B cell (primary cell): ENCODE results near the gene CCND3. TPM values are rescaled to one million over a fixed set of nuclear protein-coding genes. Genes with fewer than 3 reads are reported as not detected.
A peak's percentile ranks its signal among the peaks of the same experiment; 100 is the strongest.

Source experiments
- ATAC-seq: fragments of 200-7000 bp; cut with Tn5 transposase; one replicate; pipeline ENCODE4 v1.10.0; 2021; ENCODE audit warnings: low read depth, mild to moderate bottlenecking, moderate number of reproducible peaks, moderate library complexity
- CTCF ChIA-PET: fragments of 350-600 bp; sonication (Branson Sonifier 250); formaldehyde crosslinking; loops from one replicate; lab custom pipeline; 2021; ENCODE audit warnings: antibody characterized with exemption, inconsistent platforms; lab: Charles Lee
- POLR2A ChIA-PET: fragments of 350-600 bp; sonication (Branson Sonifier 250); formaldehyde crosslinking; loops from one replicate; lab custom pipeline; 2021; ENCODE audit warnings: antibody characterized with exemption; lab: Charles Lee
- DNase-seq: peaks from one replicate; pipeline ENCODE4 v3.0.0; 2013
- H2AFZ ChIP-seq: 2 replicates; pipeline ENCODE4 v1.6.1; 2012; ENCODE audit warnings: mild to moderate bottlenecking, low read depth, low read length; ENCODE audit not compliant: insufficient read depth, poor library complexity, severe bottlenecking
- H3K27ac ChIP-seq, 2 donors: 1 replicate in 1 of 2; 2 replicates in 1 of 2; pipeline ENCODE4 v1.5.1; 2012 to 2013; ENCODE audit warnings: low read length in 2 of 2, mild to moderate bottlenecking in 2 of 2, moderate library complexity in 1 of 2
- H3K27me3 ChIP-seq, 4 experiments: fragments of 200-600 bp in 1 of 4; sonication (generic) in 1 of 4; replicated peaks in 1 of 4; 1 replicate in 2 of 4; 2 replicates in 2 of 4; pipeline versions ENCODE4 v1.6.1 to v1.7.0; 2013 to 2016; ENCODE audit warnings: low read length in 3 of 4, mild to moderate bottlenecking in 2 of 4, mixed read lengths in 1 of 4, moderate library complexity in 1 of 4; ENCODE audit not compliant: insufficient read depth in 4 of 4, control insufficient read depth in 3 of 4; ENCODE audit errors: control extremely low read depth in 1 of 4
- H3K36me3 ChIP-seq, 2 experiments: replicated peaks in 1 of 2; 1 replicate in 1 of 2; 2 replicates in 1 of 2; pipeline versions ENCODE4 v1.6.1 to v1.7.1; 2013; ENCODE audit warnings: low read length in 1 of 2; ENCODE audit not compliant: insufficient read depth in 2 of 2, control insufficient read depth in 1 of 2; ENCODE audit errors: control extremely low read depth in 1 of 2, extremely low read depth in 1 of 2
- H3K4me1 ChIP-seq, 2 donors: fragments of 200-600 bp in 1 of 2; sonication (generic) in 1 of 2; 1 replicate in 1 of 2; 2 replicates in 1 of 2; pipeline versions ENCODE4 v1.5.1 to v1.6.1; 2013 to 2017; ENCODE audit warnings: low read length in 2 of 2; ENCODE audit not compliant: control insufficient read depth in 2 of 2, insufficient read depth in 2 of 2
- H3K4me2 ChIP-seq: replicated peaks from 2 replicates; pipeline ENCODE3; 2012; ENCODE audit warnings: mild to moderate bottlenecking, low read depth, low read length; ENCODE audit not compliant: poor library complexity, severe bottlenecking
- H3K4me3 ChIP-seq, 5 experiments: fragments of 200-600 bp in 1 of 5; sonication (generic) in 1 of 5; 1 replicate in 3 of 5; 2 replicates in 2 of 5; pipeline versions ENCODE4 v1.5.1 to v1.7.0; 2011 to 2016; ENCODE audit warnings: low read length in 4 of 5, mild to moderate bottlenecking in 4 of 5, low read depth in 2 of 5, control low read depth in 1 of 5, moderate library complexity in 1 of 5; ENCODE audit not compliant: insufficient read depth in 1 of 5; ENCODE audit errors: control extremely low read depth in 1 of 5, extremely low read depth in 1 of 5
- H3K79me2 ChIP-seq: fragments of 200-600 bp; sonication (generic); one replicate; pipeline ENCODE4 v1.6.0; 2016; ENCODE audit warnings: low read length; ENCODE audit not compliant: control insufficient read depth, insufficient read depth
- H3K9ac ChIP-seq: fragments of 200-600 bp; sonication (generic); 2 replicates; pipeline ENCODE4 v1.6.1; 2017; ENCODE audit warnings: mild to moderate bottlenecking, low read length, moderate library complexity
- H3K9me3 ChIP-seq, 3 donors: one replicate each; pipeline versions ENCODE4 v1.6.1 to v1.7.1; 2013; ENCODE audit warnings: low read length in 2 of 3; ENCODE audit not compliant: control insufficient read depth in 2 of 3, insufficient read depth in 1 of 3; ENCODE audit errors: control extremely low read depth in 1 of 3
- H4K20me1 ChIP-seq: 2 replicates; pipeline ENCODE4 v1.6.0; 2012; ENCODE audit warnings: mild to moderate bottlenecking, low read length; ENCODE audit not compliant: insufficient read depth, control insufficient read depth, poor library complexity, severe bottlenecking
- H3K27ac Mint-ChIP-seq: one replicate; pipeline ENCODE4 v1.8.0; 2021; ENCODE audit warnings: mixed read lengths
- H3K27me3 Mint-ChIP-seq: one replicate; pipeline ENCODE4 v1.8.0; 2021; ENCODE audit warnings: mixed read lengths
- H3K4me1 Mint-ChIP-seq: one replicate; pipeline ENCODE4 v1.8.0; 2021; ENCODE audit warnings: mixed read lengths
- H3K4me3 Mint-ChIP-seq: one replicate; pipeline ENCODE4 v1.8.0; 2021; ENCODE audit warnings: mixed read lengths
- H3K9me3 Mint-ChIP-seq: one replicate; pipeline ENCODE4 v1.8.0; 2022; ENCODE audit warnings: mixed read lengths; ENCODE audit not compliant: insufficient read depth
- EZH2 ChIP-seq: IDR thresholded peaks from 2 replicates; pipeline ENCODE4 v1.6.1; 2012; ENCODE audit warnings: borderline replicate concordance, low read depth, mild to moderate bottlenecking, moderate library complexity, low read length; ENCODE audit not compliant: insufficient read depth, poor library complexity, severe bottlenecking
- WGBS: methylation state at CpG from one replicate; pipeline ENCODE4 v1.1.5; 2013; ENCODE audit warnings: missing lambda C conversion rate; ENCODE audit not compliant: insufficient coverage; 5-methylcytosine and 5-hydroxymethylcytosine counted together
- intact Hi-C: fragments of 100-400 bp; cut with micrococcal nuclease; formaldehyde crosslinking; loops from one replicate; pipeline ENCODE4 v1.10.0; 2022
- polyA minus RNA-seq: library from RNA; depleted of rRNA, polyadenylated mRNA; stranded (reverse); fragments of >200 nt; gene quantifications from 2 replicates; pipeline ENCODE4 v1.2.3, GENCODE V29; 2012
- polyA plus RNA-seq: library from polyadenylated mRNA; depleted of rRNA; stranded (reverse); fragments of >200 nt; gene quantifications from 2 replicates; pipeline ENCODE4 v1.2.3, GENCODE V29; 2012
- total RNA-seq, 2 donors: library from RNA; stranded (reverse); fragments of 120-200 nt in 1 of 2; gene quantifications; 1 replicate in 1 of 2; 2 replicates in 1 of 2; pipeline versions ENCODE4 v1.2.3 to v1.2.4, GENCODE V29; 2013 to 2022
- TF ChIP-seq, protein P1 (sequence below): fragments of 200-600 bp; IDR thresholded peaks from one replicate; pipeline ENCODE4 v1.8.0; 2022; ENCODE audit warnings: antibody characterized with exemption, mild to moderate bottlenecking

Gene CCND3
- total RNA-seq (136 and 145 TPM in 2 replicates), polyA plus RNA-seq (218 and 298 TPM in 2 replicates), polyA minus RNA-seq (224 and 292 TPM in 2 replicates)
- total RNA-seq (2013) = 103 TPM

DNA sequence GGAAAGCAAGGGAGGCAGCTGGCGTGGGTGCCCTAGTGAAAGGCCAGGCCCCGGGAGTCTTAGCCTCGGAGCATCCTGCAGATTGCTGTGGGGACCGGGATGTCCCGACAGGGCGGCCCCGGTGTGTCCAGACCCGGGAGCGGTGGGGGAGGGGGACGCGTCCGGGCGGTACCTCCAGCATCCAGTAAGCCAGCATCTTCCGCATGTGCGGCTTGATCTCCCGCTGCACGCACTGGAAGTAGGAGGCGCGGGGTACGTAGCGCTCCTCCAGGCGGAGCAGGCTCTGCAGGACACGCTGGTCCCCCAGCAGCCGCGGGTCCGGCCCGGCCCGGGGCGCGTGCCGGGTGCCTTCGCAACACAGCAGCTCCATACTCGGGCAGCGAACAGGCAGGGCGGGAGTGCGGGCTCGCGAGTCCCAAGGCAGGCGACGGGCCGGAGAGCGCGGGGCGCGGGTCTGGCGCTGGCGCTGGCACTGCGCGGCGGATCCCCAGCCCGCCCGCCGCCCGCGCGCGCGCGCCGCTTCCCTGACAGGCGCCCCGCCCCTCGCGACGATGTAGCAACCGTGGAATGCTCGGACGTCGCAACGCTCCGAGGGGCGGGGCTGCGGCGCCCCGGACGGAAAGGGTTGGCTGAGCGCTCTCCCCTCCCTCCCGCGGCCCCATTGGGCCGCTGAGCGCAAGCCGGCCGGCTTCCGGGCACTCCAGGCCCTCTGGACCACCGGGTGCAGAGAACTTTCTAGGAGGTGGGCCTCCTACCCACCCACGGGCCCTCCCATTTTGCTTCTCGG, at the start of gene CCND3:
Gene CCND3, minus strand, starts transcription at position 529 of the 787 bp plus-strand sequence. Its CDS starts 159 bp downstream, at position 370.
- Mint-ChIP-seq H3K4me1 (peaks cover 52% of the 10 kb centered on the region), H3K9me3 (no peaks in the 10 kb centered on the region), H3K27ac (peak within 1 kb of the TSS; percentile 87), H3K4me3 (peak within 1 kb of the TSS; percentile 85), H3K27me3 (no peaks in the 10 kb centered on the region)
- Histone ChIP-seq H3K4me2 (peak within 1 kb of the TSS; percentile 97), H3K4me1 (peaks cover 51 to 58% of the 10 kb centered on the region in 2 donors), H2AFZ (peak within 1 kb of the TSS; percentile 60), H3K27me3 (no peaks in the 10 kb centered on the region), H3K9me3 (no peaks in the 10 kb centered on the region), H3K4me3 (peak within 1 kb of the TSS; percentile 61 to 77 (median 71)), H3K79me2 (peaks cover 83% of the 10 kb centered on the region), H3K36me3 (peaks cover 0 to 12% of the 10 kb centered on the region in 2 experiments), H3K27ac (peak within 1 kb of the TSS; percentile 10 to 68), H4K20me1 (peaks cover 100% of the 10 kb centered on the region), H3K9ac (peak within 1 kb of the TSS; percentile 85)
- ChIA-PET CTCF (interaction anchor here (1.7 to 12.5 kb wide), 2 partner anchors 20 to 103 kb away, joined by 7 to 263 read pairs; partner anchors contain the start of genes BYSL, MED20 and TAF8), POLR2A (interaction anchor here (0.6 to 0.8 kb wide), 2 partner anchors 93 to 109 kb away, joined by 3 to 4 read pairs; partner anchors contain the start of gene TAF8)
- no peak for TF ChIP-seq EZH2
- TF ChIP-seq, protein P1, sequence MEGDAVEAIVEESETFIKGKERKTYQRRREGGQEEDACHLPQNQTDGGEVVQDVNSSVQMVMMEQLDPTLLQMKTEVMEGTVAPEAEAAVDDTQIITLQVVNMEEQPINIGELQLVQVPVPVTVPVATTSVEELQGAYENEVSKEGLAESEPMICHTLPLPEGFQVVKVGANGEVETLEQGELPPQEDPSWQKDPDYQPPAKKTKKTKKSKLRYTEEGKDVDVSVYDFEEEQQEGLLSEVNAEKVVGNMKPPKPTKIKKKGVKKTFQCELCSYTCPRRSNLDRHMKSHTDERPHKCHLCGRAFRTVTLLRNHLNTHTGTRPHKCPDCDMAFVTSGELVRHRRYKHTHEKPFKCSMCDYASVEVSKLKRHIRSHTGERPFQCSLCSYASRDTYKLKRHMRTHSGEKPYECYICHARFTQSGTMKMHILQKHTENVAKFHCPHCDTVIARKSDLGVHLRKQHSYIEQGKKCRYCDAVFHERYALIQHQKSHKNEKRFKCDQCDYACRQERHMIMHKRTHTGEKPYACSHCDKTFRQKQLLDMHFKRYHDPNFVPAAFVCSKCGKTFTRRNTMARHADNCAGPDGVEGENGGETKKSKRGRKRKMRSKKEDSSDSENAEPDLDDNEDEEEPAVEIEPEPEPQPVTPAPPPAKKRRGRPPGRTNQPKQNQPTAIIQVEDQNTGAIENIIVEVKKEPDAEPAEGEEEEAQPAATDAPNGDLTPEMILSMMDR = no peak
- DNase-seq = peak; percentile 87
- WGBS = under 1% methylated on average over 87 of the region's 87 CpGs
- intact Hi-C loops = loop anchor here (1.0 to 5.0 kb wide), 6 partner anchors 20 to 155 kb away; partner anchors contain the start of genes BYSL, MED20, TOMM6 and USP49
- ATAC-seq = peak; percentile 94
